ENCODE data around the gene DLG2.

DNA sequence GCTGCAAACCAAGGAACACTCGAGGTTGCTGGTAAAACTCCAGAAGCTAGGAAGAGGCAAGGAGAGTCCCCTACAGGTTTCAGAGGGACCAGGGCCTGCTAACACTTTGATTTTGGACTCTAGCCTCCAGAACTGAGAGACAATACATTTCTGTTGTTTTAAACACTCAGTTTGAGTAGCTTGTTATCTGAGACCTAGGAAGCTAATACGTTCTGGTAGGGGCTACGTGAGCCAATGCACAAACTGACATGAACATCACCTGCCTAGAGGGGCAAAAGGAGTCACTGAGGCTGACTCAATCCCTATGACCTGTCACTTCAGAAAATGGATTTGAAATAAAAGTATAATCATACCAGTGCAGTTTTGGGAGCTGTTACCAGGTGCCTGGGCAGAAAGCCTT is 1775.1 kb downstream of the DLG2 start:
- no peak for TF ChIP-seq POLR2AphosphoS5 (IDR thresholded peaks at IDR 0.05; ENCODE audit: low read depth, low read length)
- TF ChIP-seq, protein P1, sequence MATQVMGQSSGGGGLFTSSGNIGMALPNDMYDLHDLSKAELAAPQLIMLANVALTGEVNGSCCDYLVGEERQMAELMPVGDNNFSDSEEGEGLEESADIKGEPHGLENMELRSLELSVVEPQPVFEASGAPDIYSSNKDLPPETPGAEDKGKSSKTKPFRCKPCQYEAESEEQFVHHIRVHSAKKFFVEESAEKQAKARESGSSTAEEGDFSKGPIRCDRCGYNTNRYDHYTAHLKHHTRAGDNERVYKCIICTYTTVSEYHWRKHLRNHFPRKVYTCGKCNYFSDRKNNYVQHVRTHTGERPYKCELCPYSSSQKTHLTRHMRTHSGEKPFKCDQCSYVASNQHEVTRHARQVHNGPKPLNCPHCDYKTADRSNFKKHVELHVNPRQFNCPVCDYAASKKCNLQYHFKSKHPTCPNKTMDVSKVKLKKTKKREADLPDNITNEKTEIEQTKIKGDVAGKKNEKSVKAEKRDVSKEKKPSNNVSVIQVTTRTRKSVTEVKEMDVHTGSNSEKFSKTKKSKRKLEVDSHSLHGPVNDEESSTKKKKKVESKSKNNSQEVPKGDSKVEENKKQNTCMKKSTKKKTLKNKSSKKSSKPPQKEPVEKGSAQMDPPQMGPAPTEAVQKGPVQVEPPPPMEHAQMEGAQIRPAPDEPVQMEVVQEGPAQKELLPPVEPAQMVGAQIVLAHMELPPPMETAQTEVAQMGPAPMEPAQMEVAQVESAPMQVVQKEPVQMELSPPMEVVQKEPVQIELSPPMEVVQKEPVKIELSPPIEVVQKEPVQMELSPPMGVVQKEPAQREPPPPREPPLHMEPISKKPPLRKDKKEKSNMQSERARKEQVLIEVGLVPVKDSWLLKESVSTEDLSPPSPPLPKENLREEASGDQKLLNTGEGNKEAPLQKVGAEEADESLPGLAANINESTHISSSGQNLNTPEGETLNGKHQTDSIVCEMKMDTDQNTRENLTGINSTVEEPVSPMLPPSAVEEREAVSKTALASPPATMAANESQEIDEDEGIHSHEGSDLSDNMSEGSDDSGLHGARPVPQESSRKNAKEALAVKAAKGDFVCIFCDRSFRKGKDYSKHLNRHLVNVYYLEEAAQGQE (IDR thresholded peaks at IDR 0.05; ENCODE audit: insufficient read depth in 1 of 2, low read depth in 2 of 2, low read length in 2 of 2), result no peak
